A673 (cell line): ENCODE data around the gene SPESP1.

ENCODE experiments used
- EZH2 ChIP-seq: fragments of 200-600 bp; sonication (generic); IDR thresholded peaks from 2 replicates; pipeline ENCODE4 v1.6.1; 2017; ENCODE audit warnings: borderline replicate concordance, low read depth, mild to moderate bottlenecking, mixed read lengths, antibody characterized with exemption, low read length; ENCODE audit not compliant: poor library complexity, severe bottlenecking
- TF ChIP-seq, protein P1 (sequence below): fragments of 300-800, 200-600 bp; sonication (generic); conservative IDR thresholded peaks from 2 replicates; pipeline ENCODE4 v1.5.1; 2017; ENCODE audit warnings: low read depth, mild to moderate bottlenecking, antibody characterized with exemption, low read length, moderate library complexity, mixed read lengths

GRCh38 chr15:68987676-68988075 is 57.4 kb downstream of the SPESP1 start:
- TF ChIP-seq, protein P1, sequence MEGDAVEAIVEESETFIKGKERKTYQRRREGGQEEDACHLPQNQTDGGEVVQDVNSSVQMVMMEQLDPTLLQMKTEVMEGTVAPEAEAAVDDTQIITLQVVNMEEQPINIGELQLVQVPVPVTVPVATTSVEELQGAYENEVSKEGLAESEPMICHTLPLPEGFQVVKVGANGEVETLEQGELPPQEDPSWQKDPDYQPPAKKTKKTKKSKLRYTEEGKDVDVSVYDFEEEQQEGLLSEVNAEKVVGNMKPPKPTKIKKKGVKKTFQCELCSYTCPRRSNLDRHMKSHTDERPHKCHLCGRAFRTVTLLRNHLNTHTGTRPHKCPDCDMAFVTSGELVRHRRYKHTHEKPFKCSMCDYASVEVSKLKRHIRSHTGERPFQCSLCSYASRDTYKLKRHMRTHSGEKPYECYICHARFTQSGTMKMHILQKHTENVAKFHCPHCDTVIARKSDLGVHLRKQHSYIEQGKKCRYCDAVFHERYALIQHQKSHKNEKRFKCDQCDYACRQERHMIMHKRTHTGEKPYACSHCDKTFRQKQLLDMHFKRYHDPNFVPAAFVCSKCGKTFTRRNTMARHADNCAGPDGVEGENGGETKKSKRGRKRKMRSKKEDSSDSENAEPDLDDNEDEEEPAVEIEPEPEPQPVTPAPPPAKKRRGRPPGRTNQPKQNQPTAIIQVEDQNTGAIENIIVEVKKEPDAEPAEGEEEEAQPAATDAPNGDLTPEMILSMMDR, result no peak
- no peak for TF ChIP-seq EZH2
